GM12878 (cell line): Measurements from ENCODE around the gene C5.
"Not testable (repeated sequence)": the region's sequence is repeated elsewhere in the genome, so short reads cannot be mapped to it uniquely, and the experiment has no call there.

Experiments
- ATF7 ChIP-seq: fragments of 450-650 bp; IDR thresholded peaks from 2 replicates; pipeline ENCODE4 v1.6.1; 2016; ENCODE audit warnings: low read depth, mild to moderate bottlenecking
- TF ChIP-seq, protein P1 (sequence below), 3 experiments: IDR thresholded peaks in 2 of 3; conservative IDR thresholded peaks in 1 of 3; 2 replicates each; pipeline ENCODE4 v1.5.1; 2011; ENCODE audit warnings: low read depth in 3 of 3, low read length in 3 of 3, mild to moderate bottlenecking in 3 of 3, control low read depth in 2 of 3, moderate library complexity in 2 of 3, inconsistent platforms in 1 of 3, mixed read lengths in 1 of 3; ENCODE audit not compliant: control insufficient read depth in 2 of 3, insufficient read depth in 1 of 3; ENCODE audit errors: extremely low read depth in 1 of 3

GRCh38 chr9:121035717-121036116 is 14.4 kb downstream of the C5 start:
- TF ChIP-seq, protein P1, sequence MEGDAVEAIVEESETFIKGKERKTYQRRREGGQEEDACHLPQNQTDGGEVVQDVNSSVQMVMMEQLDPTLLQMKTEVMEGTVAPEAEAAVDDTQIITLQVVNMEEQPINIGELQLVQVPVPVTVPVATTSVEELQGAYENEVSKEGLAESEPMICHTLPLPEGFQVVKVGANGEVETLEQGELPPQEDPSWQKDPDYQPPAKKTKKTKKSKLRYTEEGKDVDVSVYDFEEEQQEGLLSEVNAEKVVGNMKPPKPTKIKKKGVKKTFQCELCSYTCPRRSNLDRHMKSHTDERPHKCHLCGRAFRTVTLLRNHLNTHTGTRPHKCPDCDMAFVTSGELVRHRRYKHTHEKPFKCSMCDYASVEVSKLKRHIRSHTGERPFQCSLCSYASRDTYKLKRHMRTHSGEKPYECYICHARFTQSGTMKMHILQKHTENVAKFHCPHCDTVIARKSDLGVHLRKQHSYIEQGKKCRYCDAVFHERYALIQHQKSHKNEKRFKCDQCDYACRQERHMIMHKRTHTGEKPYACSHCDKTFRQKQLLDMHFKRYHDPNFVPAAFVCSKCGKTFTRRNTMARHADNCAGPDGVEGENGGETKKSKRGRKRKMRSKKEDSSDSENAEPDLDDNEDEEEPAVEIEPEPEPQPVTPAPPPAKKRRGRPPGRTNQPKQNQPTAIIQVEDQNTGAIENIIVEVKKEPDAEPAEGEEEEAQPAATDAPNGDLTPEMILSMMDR (IDR thresholded peaks at IDR 0.05 in 2 of 3, conservative IDR thresholded peaks at IDR 0.05 in 1 of 3; ENCODE audit: control insufficient read depth in 2 of 3, extremely low read depth in 1 of 3, insufficient read depth in 1 of 3, low read depth in 3 of 3, low read length in 3 of 3), result not testable (repeated sequence)
- not testable (repeated sequence) for TF ChIP-seq ATF7
